ENCODE results near the gene NCAM1. TPM values are rescaled to one million over a fixed set of nuclear protein-coding genes. Genes with fewer than 3 reads are reported as not detected.

Gene NCAM1
- total and polyA plus RNA-seq, 12 donors = 38.7 to 181 (median 111) TPM

GRCh38 chr11:113202431-113202830, 241.2 kb downstream of the NCAM1 start:
- no peaks in the 10 kb centered on the region for H3K27me3 ChIP-seq
- no peaks in the 10 kb centered on the region for H3K9me3 ChIP-seq (replicated peaks in 1 of 3)
- no peak for TF ChIP-seq POLR2A (IDR thresholded peaks at IDR 0.05)
- no peak for TF ChIP-seq CTCF (IDR thresholded peaks at IDR 0.05)
- 71 to 96% (median 94%) methylated on average over 1 of the region's 1 CpG for WGBS, 4 donors
- H3K27ac ChIP-seq = peak overlapping the region in 1 of 5 donors; percentile 35
- peaks cover 0 to under 1% of the 10 kb centered on the region in 2 donors for H3K36me3 ChIP-seq (replicated peaks in 1 of 2)
- intact Hi-C loops (cut with DNase I) = no loop called here
- H3K4me3 ChIP-seq = no peak overlapping the region
- DNase-seq = no peak
- peaks cover 0 to 4% of the 10 kb centered on the region in 2 donors for H3K4me1 ChIP-seq (replicated peaks in 1 of 2)

- 85 to 93% (median 88%) methylated on average over 11 to 17 of the region's 17 CpGs for WGBS, 4 donors
- peaks cover 0 to 9% of the 10 kb centered on the region in 2 donors for H3K36me3 ChIP-seq (replicated peaks in 1 of 2)
- H3K9me3 ChIP-seq (replicated peaks in 1 of 3) = no peaks in the 10 kb centered on the region
- peak in 1 of 7 donors; percentile 69 for DNase-seq
- H3K27ac ChIP-seq = peak overlapping the region in 1 of 5 donors; percentile 35
- H3K4me1 ChIP-seq (replicated peaks in 1 of 2) = no peaks in the 10 kb centered on the region
- intact Hi-C loops (cut with DNase I) = no loop called here
- H3K27me3 ChIP-seq = no peaks in the 10 kb centered on the region
- TF ChIP-seq CTCF (IDR thresholded peaks at IDR 0.05) (no peak), POLR2A (IDR thresholded peaks at IDR 0.05) (no peak)
- no peak overlapping the region for H3K4me3 ChIP-seq
Observed at GRCh38 chr11:113203141-113203753, 242.0 kb downstream of the NCAM1 start.

GRCh38 chr11:113204280-113204679, 243.1 kb downstream of the NCAM1 start:
- Histone ChIP-seq H3K27me3 (no peaks in the 10 kb centered on the region), H3K4me1 (replicated peaks in 1 of 2) (no peaks in the 10 kb centered on the region), H3K4me3 (no peak overlapping the region), H3K27ac (peak overlapping the region in 1 of 5 donors; percentile 35), H3K36me3 (replicated peaks in 1 of 2) (peaks cover 0 to 15% of the 10 kb centered on the region in 2 donors), H3K9me3 (replicated peaks in 1 of 3) (no peaks in the 10 kb centered on the region)
- TF ChIP-seq POLR2A (IDR thresholded peaks at IDR 0.05) = no peak
- TF ChIP-seq CTCF (IDR thresholded peaks at IDR 0.05) = no peak
- WGBS, 4 donors = 80 to 92% (median 85%) methylated on average over 10 of the region's 10 CpGs
- no peak for DNase-seq
- intact Hi-C loops (cut with DNase I) = no loop called here

DNA sequence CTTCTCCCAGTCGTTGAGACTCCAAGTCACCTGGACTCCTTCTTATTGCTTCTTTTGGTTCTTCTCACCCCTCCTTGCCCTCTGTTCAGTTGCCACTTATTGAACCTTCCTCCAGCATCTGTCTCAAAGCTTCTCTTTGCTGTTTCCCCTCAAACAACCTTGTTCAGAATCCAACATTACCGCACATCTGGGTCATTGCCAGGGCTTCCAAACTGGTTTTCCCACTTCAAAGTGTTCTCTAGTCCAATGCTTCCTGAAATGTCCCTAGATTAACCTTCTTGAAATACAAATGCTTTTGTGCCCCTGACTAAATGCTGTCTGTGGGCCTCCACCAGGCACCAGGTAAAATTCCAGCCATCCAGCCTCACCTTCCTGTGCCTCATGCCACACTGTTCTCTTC, 252.3 kb downstream of the NCAM1 start:
- no peak overlapping the region for H3K27ac ChIP-seq
- no peaks in the 10 kb centered on the region for H3K9me3 ChIP-seq (replicated peaks in 1 of 3)
- no peak overlapping the region for H3K4me3 ChIP-seq
- H3K27me3 ChIP-seq = no peaks in the 10 kb centered on the region
- TF ChIP-seq POLR2A (IDR thresholded peaks at IDR 0.05) (no peak), CTCF (IDR thresholded peaks at IDR 0.05) (no peak)
- intact Hi-C loops (cut with DNase I) = no loop called here
- H3K36me3 ChIP-seq (replicated peaks in 1 of 2) = peaks cover 0 to 13% of the 10 kb centered on the region in 2 donors
- 57 to 85% (median 71%) methylated on average over 2 of the region's 2 CpGs for WGBS, 4 donors
- no peak for DNase-seq
- H3K4me1 ChIP-seq (replicated peaks in 1 of 2) = peaks cover 5 to 12% of the 10 kb centered on the region in 2 donors
